HG03565 (cell line): Measurements from ENCODE around the gene PTPRF.

Experiments used
- ATAC-seq: cut with Tn5 transposase; IDR thresholded peaks from one replicate; pipeline ENCODE4 v1.9.1; 2021; ENCODE audit warnings: mild to moderate bottlenecking, moderate library complexity; ENCODE audit not compliant: unreplicated experiment

PTPRF gene

GRCh38 chr1:43512681-43513080 lies 18.0 kb upstream of the PTPRF start:
- ATAC-seq, result no peak

GRCh38 chr1:43513471-43514173 lies 17.1 kb upstream of the PTPRF start:
- no peak for ATAC-seq

GRCh38 chr1:43518935-43519686 lies 11.6 kb upstream of the PTPRF start:
- ATAC-seq, result no peak

- ATAC-seq, result no peak
Observed at GRCh38 chr1:43520100-43520778, 10.4 kb upstream of the PTPRF start.

- ATAC-seq, result no peak
Observed at GRCh38 chr1:43521078-43521477, 9.6 kb upstream of the PTPRF start.

- no peak for ATAC-seq
Observed at GRCh38 chr1:43521756-43522155, 8.9 kb upstream of the PTPRF start.

GRCh38 chr1:43522431-43522775 lies 8.3 kb upstream of the PTPRF start:
- no peak for ATAC-seq

GRCh38 chr1:43522776-43523480 lies 7.8 kb upstream of the PTPRF start:
- ATAC-seq, result no peak

GRCh38 chr1:43524804-43525203 lies 5.9 kb upstream of the PTPRF start:
- ATAC-seq, result no peak

- ATAC-seq, result no peak
Observed at GRCh38 chr1:43526002-43526401, 4.7 kb upstream of the PTPRF start.

GRCh38 chr1:43527111-43527878 lies 3.4 kb upstream of the PTPRF start:
- ATAC-seq, result no peak

- no peak for ATAC-seq
Observed at GRCh38 chr1:43529206-43529731, 1.4 kb upstream of the PTPRF start.

GRCh38 chr1:43531107-43531905 lies 623 bp downstream of the PTPRF start:
- ATAC-seq, result no peak

- no peak for ATAC-seq
Observed at GRCh38 chr1:43531906-43532584, 1.4 kb downstream of the PTPRF start.

- ATAC-seq, result no peak
Observed at GRCh38 chr1:43532716-43533115, 2.0 kb downstream of the PTPRF start.

- ATAC-seq, result no peak
Observed at GRCh38 chr1:43533584-43533983, 2.9 kb downstream of the PTPRF start.

- ATAC-seq, result no peak
Observed at GRCh38 chr1:43534256-43534655, 3.6 kb downstream of the PTPRF start.

GRCh38 chr1:43536196-43536863 lies 5.6 kb downstream of the PTPRF start:
- ATAC-seq, result no peak
